Trophoblast cell (in vitro differentiated cells and primary cell): ENCODE results near the gene TLE4.

Experiments
- DNase-seq, 2 donors: peaks; one replicate each; pipeline ENCODE4 v3.0.0-alpha.2; 2016
- H2AFZ ChIP-seq: 2 replicates; pipeline ENCODE4 v1.6.1; 2013; ENCODE audit warnings: low read length, moderate library complexity, mild to moderate bottlenecking; ENCODE audit not compliant: insufficient read depth, poor library complexity
- H2AK5ac ChIP-seq: 2 replicates; pipeline ENCODE4 v1.6.1; 2013; ENCODE audit warnings: mild to moderate bottlenecking, low read length
- H2BK120ac ChIP-seq: 2 replicates; pipeline ENCODE4 v1.6.1; 2013; ENCODE audit warnings: low read length, mild to moderate bottlenecking, moderate library complexity; ENCODE audit not compliant: insufficient read depth, poor library complexity
- H2BK12ac ChIP-seq: 2 replicates; pipeline ENCODE4 v1.6.1; 2013; ENCODE audit warnings: mild to moderate bottlenecking, low read length, moderate library complexity
- H2BK5ac ChIP-seq: 2 replicates; pipeline ENCODE4 v1.6.1; 2013; ENCODE audit warnings: low read length, low read depth, moderate library complexity, mild to moderate bottlenecking; ENCODE audit not compliant: poor library complexity
- H3K14ac ChIP-seq: 2 replicates; pipeline ENCODE4 v1.6.1; 2013; ENCODE audit warnings: mild to moderate bottlenecking, low read length
- H3K18ac ChIP-seq: 2 replicates; pipeline ENCODE4 v1.6.1; 2013; ENCODE audit warnings: mild to moderate bottlenecking, low read length
- H3K23ac ChIP-seq: 2 replicates; pipeline ENCODE4 v1.6.1; 2013; ENCODE audit warnings: low read length
- H3K27ac ChIP-seq: 2 replicates; pipeline ENCODE4 v1.5.1; 2013; ENCODE audit warnings: low read depth, mild to moderate bottlenecking, inconsistent platforms, low read length, moderate library complexity
- H3K27me3 ChIP-seq: 2 replicates; pipeline ENCODE4 v1.6.1; 2013; ENCODE audit warnings: inconsistent platforms, mild to moderate bottlenecking, low read length, moderate library complexity; ENCODE audit not compliant: insufficient read depth
- H3K36me3 ChIP-seq, 2 experiments: 1 replicate in 1 of 2; 2 replicates in 1 of 2; pipeline ENCODE4 v1.6.1; 2013; ENCODE audit warnings: low read length in 2 of 2, mild to moderate bottlenecking in 2 of 2, moderate library complexity in 1 of 2; ENCODE audit not compliant: insufficient read depth in 2 of 2, control insufficient read depth in 1 of 2
- H3K4ac ChIP-seq: 2 replicates; pipeline ENCODE4 v1.6.1; 2013; ENCODE audit warnings: low read depth, mild to moderate bottlenecking, low read length, moderate library complexity
- H3K4me1 ChIP-seq, 2 experiments: 1 replicate in 1 of 2; 2 replicates in 1 of 2; pipeline ENCODE4 v1.6.1; 2013; ENCODE audit warnings: low read length in 2 of 2, mild to moderate bottlenecking in 2 of 2, moderate library complexity in 1 of 2; ENCODE audit not compliant: insufficient read depth in 2 of 2, control insufficient read depth in 1 of 2
- H3K4me2 ChIP-seq: 2 replicates; pipeline ENCODE4 v1.6.1; 2013; ENCODE audit warnings: inconsistent platforms, mild to moderate bottlenecking, low read length, moderate library complexity
- H3K4me3 ChIP-seq: 2 replicates; pipeline ENCODE4 v1.5.1; 2013; ENCODE audit warnings: mild to moderate bottlenecking, low read depth, low read length, inconsistent platforms
- H3K79me1 ChIP-seq: one replicate; pipeline ENCODE4 v1.6.1; 2013; ENCODE audit warnings: low read length
- H3K79me2 ChIP-seq: 2 replicates; pipeline ENCODE4 v1.6.1; 2013; ENCODE audit warnings: low read length, mild to moderate bottlenecking; ENCODE audit not compliant: control insufficient read depth, insufficient read depth, poor library complexity
- H3K9ac ChIP-seq: 2 replicates; pipeline ENCODE4 v1.6.1; 2013; ENCODE audit warnings: mild to moderate bottlenecking, low read length
- H3K9me3 ChIP-seq: 2 replicates; pipeline ENCODE4 v1.6.1; 2013; ENCODE audit warnings: low read depth, mild to moderate bottlenecking, control low read depth, inconsistent platforms, low read length; ENCODE audit not compliant: insufficient read depth
- H4K12ac ChIP-seq: 2 replicates; pipeline ENCODE4 v1.6.1; 2013; ENCODE audit warnings: low read depth, mild to moderate bottlenecking, low read length, moderate library complexity
- H4K8ac ChIP-seq: 2 replicates; pipeline ENCODE4 v1.6.1; 2013; ENCODE audit warnings: low read depth, mild to moderate bottlenecking, low read length, moderate library complexity
- H4K91ac ChIP-seq: one replicate; pipeline ENCODE4 v1.6.1; 2013; ENCODE audit warnings: low read depth, mild to moderate bottlenecking, low read length, moderate library complexity
- WGBS: extraction: QIAGEN DNeasy Blood & Tissue Kit; methylation state at CpG from one replicate; pipeline ENCODE4 v1.1.7; 2013; ENCODE audit warnings: missing lambda C conversion rate; ENCODE audit not compliant: insufficient read length, insufficient coverage; ENCODE audit errors: extremely low coverage; 5-methylcytosine and 5-hydroxymethylcytosine counted together

The TLE4 gene

DNA sequence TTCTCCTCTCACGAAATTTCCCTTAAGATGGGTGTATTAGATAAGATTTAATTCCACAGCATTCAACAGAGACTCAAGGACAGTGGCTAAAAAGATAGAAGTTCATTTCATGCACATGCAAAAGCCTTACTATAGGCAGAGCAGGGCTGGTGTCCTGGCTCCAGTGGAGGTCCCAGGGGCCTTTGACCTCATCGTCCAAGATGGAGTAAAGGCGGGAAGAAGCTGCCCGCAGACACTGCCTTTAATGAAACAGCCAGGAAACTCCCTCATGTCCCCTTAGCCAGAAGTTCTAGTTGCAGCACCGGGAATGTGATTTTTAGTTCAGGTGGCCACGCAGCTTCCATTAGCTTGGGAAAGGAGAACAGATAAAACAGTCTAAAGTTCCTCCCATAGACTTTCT is 190.3 kb downstream of the TLE4 start:
- Histone ChIP-seq H3K14ac (peak overlapping the region; percentile 24), H2AK5ac (peak overlapping the region; percentile 44), H3K9me3 (no peaks in the 10 kb centered on the region), H3K79me1 (peaks cover 29% of the 10 kb centered on the region), H4K91ac (peak overlapping the region; percentile 88), H3K4me3 (no peak overlapping the region), H3K23ac (no peak overlapping the region), H3K9ac (no peak overlapping the region), H4K12ac (no peak overlapping the region), H2BK12ac (peak overlapping the region; percentile 83), H3K79me2 (peaks cover 4% of the 10 kb centered on the region), H3K36me3 (no peaks in the 10 kb centered on the region), H2AFZ (no peak overlapping the region), H3K4me1 (peaks cover 19 to 27% of the 10 kb centered on the region in 2 experiments), H4K8ac (no peak overlapping the region), H2BK120ac (peak overlapping the region; percentile 39), H3K4me2 (no peak overlapping the region), H2BK5ac (peak overlapping the region; percentile 21), H3K27ac (no peak overlapping the region), H3K18ac (no peak overlapping the region), H3K27me3 (no peaks in the 10 kb centered on the region), H3K4ac (peak overlapping the region; percentile 39)
- no peak for DNase-seq
- no CpG with 5 or more reads among the region's 6 CpGs for WGBS

DNA sequence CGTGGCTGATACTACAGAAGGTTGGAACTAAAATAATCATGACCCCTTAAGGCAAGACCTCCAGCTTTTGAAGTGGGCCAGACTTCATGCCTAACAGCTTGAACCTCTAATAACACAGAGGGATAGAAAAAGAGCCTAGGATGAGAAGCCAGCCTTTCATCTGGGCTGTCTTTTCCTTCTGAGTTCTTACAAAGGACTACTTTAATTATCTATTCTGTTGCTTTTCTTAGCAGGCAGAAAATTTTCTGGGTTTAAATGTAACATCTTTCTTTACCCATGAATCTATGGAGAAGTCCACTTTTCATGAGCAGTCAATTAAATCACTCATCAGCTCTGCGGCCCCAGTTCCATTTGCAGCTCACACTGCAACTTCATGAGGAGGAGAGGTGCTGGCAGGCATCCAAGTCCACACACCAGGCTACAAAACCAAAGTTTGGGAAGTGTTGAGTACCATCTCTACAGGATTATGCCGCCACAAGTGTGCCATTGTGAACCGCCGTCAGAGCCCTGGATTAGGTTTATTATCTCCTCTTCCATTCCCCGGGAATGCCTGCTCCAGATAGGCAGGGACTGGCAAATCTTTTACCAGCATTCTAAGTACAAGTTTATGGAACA is 192.0 kb downstream of the TLE4 start:
- peak overlapping the region; percentile 87 for H2AK5ac ChIP-seq
- H3K14ac ChIP-seq, result peak overlapping the region; percentile 92
- H3K79me1 ChIP-seq, result peaks cover 31% of the 10 kb centered on the region
- H2BK5ac ChIP-seq, result peak overlapping the region; percentile 97
- H3K27ac ChIP-seq, result peak overlapping the region; percentile 92
- H3K9ac ChIP-seq, result no peak overlapping the region
- H4K91ac ChIP-seq, result peak overlapping the region; percentile 98
- no peak for DNase-seq
- peaks cover 19 to 33% of the 10 kb centered on the region in 2 experiments for H3K4me1 ChIP-seq
- H2BK12ac ChIP-seq, result peak overlapping the region; percentile 99
- no peak overlapping the region for H3K23ac ChIP-seq
- WGBS, result no CpG with 5 or more reads among the region's 6 CpGs
- H3K18ac ChIP-seq, result peak overlapping the region; percentile 88
- no peaks in the 10 kb centered on the region for H3K9me3 ChIP-seq
- no peak overlapping the region for H3K4me3 ChIP-seq
- H3K27me3 ChIP-seq, result no peaks in the 10 kb centered on the region
- H3K79me2 ChIP-seq, result peaks cover 4% of the 10 kb centered on the region
- H3K4me2 ChIP-seq, result no peak overlapping the region
- H4K8ac ChIP-seq, result peak overlapping the region; percentile 87
- peak overlapping the region; percentile 70 for H3K4ac ChIP-seq
- peak overlapping the region; percentile 98 for H2BK120ac ChIP-seq
- no peak overlapping the region for H2AFZ ChIP-seq
- H4K12ac ChIP-seq, result peak overlapping the region; percentile 40
- no peaks in the 10 kb centered on the region for H3K36me3 ChIP-seq

DNA sequence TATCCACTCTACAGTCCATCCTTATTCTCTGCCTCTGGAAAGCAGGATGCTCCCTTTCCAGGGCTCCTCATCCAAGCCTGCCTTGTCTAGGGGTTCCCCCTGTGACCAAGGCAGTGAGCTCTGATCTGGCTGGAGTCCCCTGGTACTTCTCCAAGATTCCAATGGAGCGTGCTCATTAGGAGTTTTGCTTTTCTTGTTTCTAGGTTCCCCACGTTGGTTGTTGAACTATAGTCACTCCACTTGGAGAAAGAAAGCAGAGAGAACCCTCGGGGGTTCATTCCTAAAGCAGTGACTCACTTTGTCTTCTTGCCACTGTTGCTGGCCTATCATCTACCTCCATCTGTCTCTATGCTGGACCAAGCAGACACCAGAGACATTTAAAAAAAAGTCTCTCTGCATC is 192.6 kb downstream of the TLE4 start:
- Histone ChIP-seq H3K4me1 (peaks cover 19 to 33% of the 10 kb centered on the region in 2 experiments), H2BK120ac (peak overlapping the region; percentile 98)
- WGBS, result no CpG with 5 or more reads among the region's 3 CpGs

DNA sequence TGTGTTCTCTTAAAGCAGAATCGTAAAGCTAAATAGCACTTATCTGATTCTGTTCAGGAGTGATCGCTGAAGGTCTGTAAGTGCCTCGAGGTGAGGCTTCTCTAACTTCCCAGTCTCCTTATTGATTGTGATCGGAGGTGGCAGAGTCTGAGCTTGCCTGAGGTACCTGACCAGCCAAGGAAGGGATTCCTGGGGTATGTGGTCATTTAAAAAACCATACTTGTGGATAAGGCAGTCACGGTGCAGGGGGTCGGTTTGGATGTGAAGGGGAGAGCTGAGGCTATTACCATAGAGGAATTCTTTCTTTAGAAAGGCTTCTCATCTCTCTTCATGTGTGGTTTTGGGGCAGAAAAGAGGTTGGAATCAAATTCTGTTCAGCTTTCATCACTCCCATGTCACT is 193.7 kb downstream of the TLE4 start:
- Histone ChIP-seq H3K4me1 (peaks cover 12 to 26% of the 10 kb centered on the region in 2 experiments), H3K18ac (no peak overlapping the region), H3K4me2 (peak overlapping the region; percentile 2), H3K14ac (no peak overlapping the region), H3K23ac (no peak overlapping the region), H3K27ac (peak overlapping the region; percentile 92), H4K12ac (no peak overlapping the region), H4K91ac (no peak overlapping the region), H3K9ac (no peak overlapping the region), H2AK5ac (no peak overlapping the region), H3K79me2 (peaks cover 1% of the 10 kb centered on the region), H3K9me3 (no peaks in the 10 kb centered on the region), H3K79me1 (peaks cover 29% of the 10 kb centered on the region), H2BK5ac (peak overlapping the region; percentile 74), H3K4ac (no peak overlapping the region), H3K4me3 (no peak overlapping the region), H2BK120ac (peak overlapping the region; percentile 54), H2AFZ (no peak overlapping the region), H3K27me3 (no peaks in the 10 kb centered on the region), H3K36me3 (no peaks in the 10 kb centered on the region), H2BK12ac (no peak overlapping the region), H4K8ac (no peak overlapping the region)
- no CpG with 5 or more reads among the region's 6 CpGs for WGBS
- no peak for DNase-seq

More for the DNA sequence above, 192.6 kb downstream of the TLE4 start:
- peak overlapping the region; percentile 92 for H3K27ac ChIP-seq
- H2AFZ ChIP-seq, result no peak overlapping the region
- H3K79me2 ChIP-seq, result peaks cover 4% of the 10 kb centered on the region
- H3K4ac ChIP-seq, result peak overlapping the region; percentile 70
- H3K79me1 ChIP-seq, result peaks cover 31% of the 10 kb centered on the region
- H3K23ac ChIP-seq, result no peak overlapping the region
- no peak overlapping the region for H3K4me2 ChIP-seq
- DNase-seq, result peak; percentile 73 to 82
- no peak overlapping the region for H3K9ac ChIP-seq
- H2AK5ac ChIP-seq, result peak overlapping the region; percentile 87
- H3K9me3 ChIP-seq, result no peaks in the 10 kb centered on the region
- H3K27me3 ChIP-seq, result no peaks in the 10 kb centered on the region
- no peak overlapping the region for H3K4me3 ChIP-seq
- H2BK12ac ChIP-seq, result peak overlapping the region; percentile 99
- H4K8ac ChIP-seq, result peak overlapping the region; percentile 87
- peak overlapping the region; percentile 98 for H4K91ac ChIP-seq
- H2BK5ac ChIP-seq, result peak overlapping the region; percentile 97
- H4K12ac ChIP-seq, result no peak overlapping the region
- H3K36me3 ChIP-seq, result no peaks in the 10 kb centered on the region
- H3K14ac ChIP-seq, result peak overlapping the region; percentile 92
- H3K18ac ChIP-seq, result peak overlapping the region; percentile 88
